Measurements from ENCODE around the gene TNPO1. TPM values are rescaled to one million over a fixed set of nuclear protein-coding genes. Genes with fewer than 3 reads are reported as not detected.

TNPO1 gene
- 197 and 243 TPM in 2 replicates for total RNA-seq

GRCh38 chr5:72816284-72817075, at the start of gene TNPO1:
Gene TNPO1, plus strand, starts transcription at chr5:72816661. Its CDS starts 77 bp downstream, at chr5:72816738.

GRCh38 chr5:72955768-72956323, 139.4 kb downstream of the TNPO1 start, which contains the start of gene FCHO2:
Gene FCHO2, plus strand, starts transcription at chr5:72956041. Its CDS starts 56 bp downstream, at chr5:72956097.

Other genes with a start within 250 kb of the TNPO1 start
- gene FCHO2, start 139.4 kb downstream of the TNPO1 start, total RNA-seq: 10.6 and 12.2 TPM in 2 replicates

All from mammary microvascular endothelial cell (primary cell).